Sigmoid colon (tissue), 7 donors: ENCODE measurements around the gene NR1D1. TPM values are rescaled to one million over a fixed set of nuclear protein-coding genes. Genes with fewer than 3 reads are reported as not detected.
A peak's percentile ranks its signal among the peaks of the same experiment; 100 is the strongest.

Experiments
- DNase-seq: peaks from one replicate; pipeline ENCODE4 v3.0.0-alpha.2; 2019
- H3K27ac ChIP-seq, 4 donors: fragments of 200-600 bp; sonication (generic); one replicate each; pipeline ENCODE4 v1.5.1; 2016 to 2019; ENCODE audit warnings: mild to moderate bottlenecking in 1 of 4
- H3K27me3 ChIP-seq, 3 donors: fragments of 200-600 bp; sonication (generic); one replicate each; pipeline ENCODE4 v1.5.1; 2019; ENCODE audit warnings: mild to moderate bottlenecking in 1 of 3
- H3K36me3 ChIP-seq, 4 donors: fragments of 200-600 bp; sonication (generic); one replicate each; pipeline ENCODE4 v1.5.1; 2016 to 2019
- H3K4me1 ChIP-seq, 4 donors: fragments of 200-600 bp; sonication (generic); one replicate each; pipeline ENCODE4 v1.5.1; 2017 to 2019
- H3K4me3 ChIP-seq, 4 donors: fragments of 200-600 bp; sonication (generic); one replicate each; pipeline ENCODE4 v1.5.1; 2017 to 2019; ENCODE audit warnings: mild to moderate bottlenecking in 2 of 4, moderate library complexity in 1 of 4
- H3K9me3 ChIP-seq, 4 donors: fragments of 200-600 bp in 3 of 4; sonication (generic) in 3 of 4; one replicate each; pipeline versions ENCODE4 v1.5.1 to v1.6.1; 2013 to 2019
- EP300 ChIP-seq, 4 donors: sonication (generic); formaldehyde crosslinking; IDR thresholded peaks; one replicate each; pipeline ENCODE4 v1.6.1; 2017; ENCODE audit warnings: antibody characterized with exemption in 4 of 4
- POLR2A ChIP-seq, 2 donors: fragments of 450-650 bp; IDR thresholded peaks; one replicate each; pipeline ENCODE4 v1.6.1; 2016; ENCODE audit warnings: antibody characterized with exemption in 2 of 2, mild to moderate bottlenecking in 2 of 2, moderate library complexity in 2 of 2
- POLR2AphosphoS5 ChIP-seq, 4 donors: sonication (generic); formaldehyde crosslinking; IDR thresholded peaks; one replicate each; pipeline ENCODE4 v1.6.1; 2017; ENCODE audit warnings: antibody characterized with exemption in 4 of 4
- WGBS, 2 donors: extraction: QIAGEN DNeasy Blood & Tissue Kit; methylation state at CpG; one replicate each; pipeline ENCODE4 v1.1.7; 2013; 5-methylcytosine and 5-hydroxymethylcytosine counted together
- intact Hi-C: fragments of 100-400 bp; cut with DNase I; formaldehyde crosslinking; loops from one replicate; pipeline ENCODE4 v1.15.1; 2023
- polyA plus RNA-seq, 3 donors: library from polyadenylated mRNA; stranded (reverse); fragments of 200-250 nt; gene quantifications; one replicate each; pipeline ENCODE4 v1.2.3, GENCODE V29; 2013
- total RNA-seq, 4 donors: library from RNA; depleted of rRNA; stranded (reverse); fragments of >200 nt; gene quantifications; one replicate each; pipeline ENCODE4 v1.1.0, GENCODE V29; 2016
- TF ChIP-seq, protein P1 (sequence below), 4 experiments: fragments of 450-650 bp in 3 of 4; fragments of 200-600 bp in 1 of 4; IDR thresholded peaks; one replicate each; pipeline ENCODE4 v1.5.1; 2016 to 2019; ENCODE audit warnings: antibody characterized with exemption in 4 of 4, mild to moderate bottlenecking in 3 of 4, moderate library complexity in 2 of 4
- donor health status: healthy with polysubstance abuse.
- donor health status: Bipolar disorder and iron deficiency.
- donor health status: healthy.

The NR1D1 gene
- total and polyA plus RNA-seq, 7 donors, result 4.1 to 12.8 (median 11.4) TPM

GRCh38 chr17:40121181-40122135 lies 21.1 kb upstream of the NR1D1 start, which contains the start of gene MSL1:
Gene MSL1, plus strand, starts transcription at chr17:40121971. Its CDS starts 642 bp downstream, at chr17:40122613.
- intact Hi-C loops, result loop anchor here (1.0 to 2.0 kb wide), 2 partner anchors 8 to 19 kb away; partner anchors contain the start of gene CASC3

GRCh38 chr17:40115101-40115436 lies 14.7 kb upstream of the NR1D1 start:
- Histone ChIP-seq H3K4me1 (peaks cover 0 to 53% (median 46%) of the 10 kb centered on the region in 4 donors), H3K4me3 (no peak overlapping the region), H3K27me3 (no peaks in the 10 kb centered on the region), H3K9me3 (no peaks in the 10 kb centered on the region), H3K36me3 (no peaks in the 10 kb centered on the region), H3K27ac (peak overlapping the region in 3 of 4 donors; percentile 98 to 100 (median 99))
- WGBS, 2 donors, result 57 to 65% methylated on average over 2 of the region's 2 CpGs
- TF ChIP-seq POLR2AphosphoS5 (IDR thresholded peaks at IDR 0.05) (no peak), EP300 (IDR thresholded peaks at IDR 0.05) (no peak), POLR2A (IDR thresholded peaks at IDR 0.05) (no peak)
- TF ChIP-seq, protein P1, sequence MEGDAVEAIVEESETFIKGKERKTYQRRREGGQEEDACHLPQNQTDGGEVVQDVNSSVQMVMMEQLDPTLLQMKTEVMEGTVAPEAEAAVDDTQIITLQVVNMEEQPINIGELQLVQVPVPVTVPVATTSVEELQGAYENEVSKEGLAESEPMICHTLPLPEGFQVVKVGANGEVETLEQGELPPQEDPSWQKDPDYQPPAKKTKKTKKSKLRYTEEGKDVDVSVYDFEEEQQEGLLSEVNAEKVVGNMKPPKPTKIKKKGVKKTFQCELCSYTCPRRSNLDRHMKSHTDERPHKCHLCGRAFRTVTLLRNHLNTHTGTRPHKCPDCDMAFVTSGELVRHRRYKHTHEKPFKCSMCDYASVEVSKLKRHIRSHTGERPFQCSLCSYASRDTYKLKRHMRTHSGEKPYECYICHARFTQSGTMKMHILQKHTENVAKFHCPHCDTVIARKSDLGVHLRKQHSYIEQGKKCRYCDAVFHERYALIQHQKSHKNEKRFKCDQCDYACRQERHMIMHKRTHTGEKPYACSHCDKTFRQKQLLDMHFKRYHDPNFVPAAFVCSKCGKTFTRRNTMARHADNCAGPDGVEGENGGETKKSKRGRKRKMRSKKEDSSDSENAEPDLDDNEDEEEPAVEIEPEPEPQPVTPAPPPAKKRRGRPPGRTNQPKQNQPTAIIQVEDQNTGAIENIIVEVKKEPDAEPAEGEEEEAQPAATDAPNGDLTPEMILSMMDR (IDR thresholded peaks at IDR 0.05), result no peak
- peak; percentile 17 for DNase-seq
- intact Hi-C loops, result no loop called here

More at GRCh38 chr17:40121181-40122135, 21.1 kb upstream of the NR1D1 start, which contains the start of gene MSL1:
- Histone ChIP-seq H3K9me3 (no peaks in the 10 kb centered on the region), H3K36me3 (peaks cover 0 to 9% (median 4%) of the 10 kb centered on the region in 4 donors), H3K4me3 (peak within 1 kb of the TSS; percentile 86 to 99 (median 95)), H3K27ac (peak within 1 kb of the TSS; percentile 98 to 100 (median 99)), H3K4me1 (peaks cover 0 to 36% (median 32%) of the 10 kb centered on the region in 4 donors), H3K27me3 (no peaks in the 10 kb centered on the region)
- 1% methylated on average over 82 of the region's 82 CpGs for WGBS, 2 donors
- TF ChIP-seq POLR2AphosphoS5 (IDR thresholded peaks at IDR 0.05) (peak; percentile 83 to 94 (median 90)), EP300 (IDR thresholded peaks at IDR 0.05) (peak in 1 of 4 donors; percentile 39), POLR2A (IDR thresholded peaks at IDR 0.05) (peak; percentile 47 to 64)
- TF ChIP-seq, protein P1 (IDR thresholded peaks at IDR 0.05), result no peak
- DNase-seq, result peak; percentile 95

DNA sequence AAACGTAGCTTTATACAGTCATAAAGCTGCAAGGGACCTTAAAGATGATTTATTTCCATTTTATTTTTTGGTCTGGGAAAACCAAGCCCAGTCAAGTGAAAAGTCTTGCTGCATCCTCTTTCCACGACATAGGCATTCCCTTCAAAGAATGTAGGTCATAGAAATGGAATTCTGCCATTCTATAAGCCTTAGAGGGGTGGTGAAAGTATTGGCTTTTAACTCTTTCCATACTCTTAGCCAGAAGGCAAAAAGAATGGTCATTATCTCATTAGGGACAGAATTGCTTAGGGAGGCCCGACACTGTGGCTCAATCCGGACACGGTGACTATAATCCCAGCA lies 13.5 kb upstream of the NR1D1 start:
- 48 to 49% methylated on average over 5 of the region's 5 CpGs for WGBS, 2 donors
- no peak for DNase-seq
- peak overlapping the region; percentile 97 to 100 (median 98) for H3K27ac ChIP-seq
- no peak for TF ChIP-seq EP300 (IDR thresholded peaks at IDR 0.05)
- no peak for TF ChIP-seq POLR2AphosphoS5 (IDR thresholded peaks at IDR 0.05)
- TF ChIP-seq, protein P1 (IDR thresholded peaks at IDR 0.05), result no peak
- TF ChIP-seq POLR2A (IDR thresholded peaks at IDR 0.05), result no peak
- H3K4me1 ChIP-seq, result peaks cover 0 to 60% (median 54%) of the 10 kb centered on the region in 4 donors
- H3K9me3 ChIP-seq, result no peaks in the 10 kb centered on the region
- H3K4me3 ChIP-seq, result peak overlapping the region in 3 of 4 donors; percentile 39 to 51 (median 47)
- no peaks in the 10 kb centered on the region for H3K27me3 ChIP-seq
- no peaks in the 10 kb centered on the region for H3K36me3 ChIP-seq
- intact Hi-C loops, result loop anchor here (1.0 to 5.0 kb wide), 4 partner anchors 7 to 173 kb away; partner anchors contain the start of genes CDC6 and MSL1

GRCh38 chr17:40113110-40113906 lies 12.9 kb upstream of the NR1D1 start:
- TF ChIP-seq EP300 (IDR thresholded peaks at IDR 0.05), result peak in 1 of 4 donors; percentile 91
- peak in 1 of 2 donors; percentile 6 for TF ChIP-seq POLR2A (IDR thresholded peaks at IDR 0.05)
- TF ChIP-seq, protein P1 (IDR thresholded peaks at IDR 0.05), result peak; percentile 81 to 98 (median 86)
- peak; percentile 45 to 95 (median 66) for TF ChIP-seq POLR2AphosphoS5 (IDR thresholded peaks at IDR 0.05)
- Histone ChIP-seq H3K4me1 (peaks cover 0 to 66% (median 59%) of the 10 kb centered on the region in 4 donors), H3K27me3 (no peaks in the 10 kb centered on the region), H3K9me3 (no peaks in the 10 kb centered on the region), H3K27ac (peak overlapping the region; percentile 97 to 100 (median 98)), H3K4me3 (peak overlapping the region; percentile 8 to 51 (median 43)), H3K36me3 (no peaks in the 10 kb centered on the region)
- whole genome bisulfite sequencing, 2 donors, result 0 to 1% methylated on average over 17 of the region's 17 CpGs
- intact Hi-C loops, result loop anchor here (1.0 to 5.0 kb wide), 4 partner anchors 8 to 174 kb away; partner anchors contain the start of genes CDC6 and MSL1
- DNase-seq, result peak; percentile 98
